ENCODE data around the gene MCCC2. TPM values are rescaled to one million over a fixed set of nuclear protein-coding genes. Genes with fewer than 3 reads are reported as not detected.

The MCCC2 gene
- total and polyA plus RNA-seq, 10 of the 15 experiments (the other 5 are each of a cell fraction or from before 2014, with no cell fraction given) = 22.2 to 106 (median 77.7) TPM

- H3K4me1 ChIP-seq (ENCODE audit: control insufficient read depth, insufficient read depth, low read length) = no peaks in the 10 kb centered on the region
- RAD21 ChIA-PET (ENCODE audit: unreplicated experiment) = no interaction called here
- no peak overlapping the region for H3K27ac ChIP-seq (ENCODE audit: control insufficient read depth, insufficient read depth)
- peaks cover under 1 to 24% of the 10 kb centered on the region in 2 experiments for H3K36me3 ChIP-seq (ENCODE audit: control insufficient read depth in 2 of 2, insufficient read depth in 2 of 2, low read length in 1 of 2)
- H3K27me3 ChIP-seq (replicated peaks in 1 of 2; ENCODE audit: control insufficient read depth in 2 of 2, insufficient read depth in 2 of 2, low read length in 1 of 2) = no peaks in the 10 kb centered on the region
- FAIRE-seq (no peak), DNase-seq (ENCODE audit: low read depth, low spot score) (no peak), ATAC-seq (no peak)
- SMC1A ChIA-PET (ENCODE audit: uncharacterized antibody, unreplicated experiment) = no interaction called here
- no peak overlapping the region for H3K4me3 ChIP-seq
- no peaks in the 10 kb centered on the region for H3K9me3 ChIP-seq (replicated peaks; ENCODE audit: control insufficient read depth, insufficient read depth, low read length)
- intact Hi-C loops (cut with micrococcal nuclease; ENCODE audit: unreplicated experiment) = no loop called here
- CTCF ChIA-PET = no interaction called here
- H3K79me2 ChIP-seq (ENCODE audit: control insufficient read depth, insufficient read depth, low read length) = no peaks in the 10 kb centered on the region
- in situ Hi-C loops (cut with MboI) = no loop called here
- BruUV-seq (replicated peaks) = no TSS peak
- H4K20me1 ChIP-seq (ENCODE audit: control insufficient read depth, insufficient read depth) = no peaks in the 10 kb centered on the region
- POLR2A ChIA-PET = no interaction called here
- no peak overlapping the region for H2AFZ ChIP-seq (ENCODE audit: control insufficient read depth, low read depth, low read length)
- H3K9ac ChIP-seq (ENCODE audit: control insufficient read depth, insufficient read depth, low read length) = no peak overlapping the region
- no peak overlapping the region for H3K4me2 ChIP-seq (ENCODE audit: control insufficient read depth, insufficient read depth)
- TF ChIP-seq ATF7 (IDR thresholded peaks at IDR 0.05; ENCODE audit: low read depth) = no peak
- TF ChIP-seq NR2F1 (conservative IDR thresholded peaks at IDR 0.05) = no peak
- TF ChIP-seq FOXK2 (IDR thresholded peaks at IDR 0.05) = no peak
- TF ChIP-seq RAD51 (IDR thresholded peaks at IDR 0.05) = no peak
- no peak for TF ChIP-seq ZNF207 (IDR thresholded peaks at IDR 0.05; ENCODE audit: borderline replicate concordance)
- TF ChIP-seq RB1 (IDR thresholded peaks at IDR 0.05; ENCODE audit: borderline replicate concordance) = no peak
- TF ChIP-seq SUZ12 (IDR thresholded peaks at IDR 0.05; ENCODE audit: unreplicated experiment) = no peak
- no peak for TF ChIP-seq ASH2L (IDR thresholded peaks at IDR 0.05; ENCODE audit: borderline replicate concordance, low read depth)
- TF ChIP-seq PAX5 (IDR thresholded peaks at IDR 0.05; ENCODE audit: borderline replicate concordance, low read depth, low read length) = no peak
- no peak for TF ChIP-seq ZBED1 (IDR thresholded peaks at IDR 0.05; ENCODE audit: borderline replicate concordance)
- TF ChIP-seq POLR2AphosphoS2 (IDR thresholded peaks at IDR 0.05; ENCODE audit: low read depth, low read length) = no peak
- TF ChIP-seq SP1 (IDR thresholded peaks at IDR 0.05; ENCODE audit: low read depth, low read length) = no peak
- no peak for TF ChIP-seq POLR2A (IDR thresholded peaks at IDR 0.05; ENCODE audit: low read depth, low read length)
- TF ChIP-seq SKIL (IDR thresholded peaks at IDR 0.05; ENCODE audit: low read depth, poor library complexity, severe bottlenecking) = no peak
- no peak for TF ChIP-seq GABPA (IDR thresholded peaks at IDR 0.05; ENCODE audit: low read depth)
Observed at GRCh38 chr5:71637133-71637532, 50.0 kb downstream of the MCCC2 start.
